Keratinocyte (primary cell): ENCODE results near the gene XPO4.
"Not testable (repeated sequence)": the region's sequence is repeated elsewhere in the genome, so short reads cannot be mapped to it uniquely, and the experiment has no call there.

Experiments used
- EZH2 ChIP-seq: IDR thresholded peaks from one replicate; pipeline ENCODE4 v1.6.1; 2012; ENCODE audit warnings: inconsistent platforms, mild to moderate bottlenecking, low read length, moderate library complexity
- TF ChIP-seq, protein P1 (sequence below), 3 experiments: IDR thresholded peaks in 1 of 3; conservative IDR thresholded peaks in 1 of 3; optimal IDR thresholded peaks in 1 of 3; 2 replicates in 2 of 3; 3 replicates in 1 of 3; pipeline versions ENCODE3 to v1.5.1; 2011; ENCODE audit warnings: low read length in 3 of 3, mild to moderate bottlenecking in 3 of 3, moderate library complexity in 2 of 3, control low read depth in 1 of 3, inconsistent platforms in 1 of 3; ENCODE audit not compliant: insufficient read depth in 2 of 3; ENCODE audit errors: extremely low read depth in 1 of 3

DNA sequence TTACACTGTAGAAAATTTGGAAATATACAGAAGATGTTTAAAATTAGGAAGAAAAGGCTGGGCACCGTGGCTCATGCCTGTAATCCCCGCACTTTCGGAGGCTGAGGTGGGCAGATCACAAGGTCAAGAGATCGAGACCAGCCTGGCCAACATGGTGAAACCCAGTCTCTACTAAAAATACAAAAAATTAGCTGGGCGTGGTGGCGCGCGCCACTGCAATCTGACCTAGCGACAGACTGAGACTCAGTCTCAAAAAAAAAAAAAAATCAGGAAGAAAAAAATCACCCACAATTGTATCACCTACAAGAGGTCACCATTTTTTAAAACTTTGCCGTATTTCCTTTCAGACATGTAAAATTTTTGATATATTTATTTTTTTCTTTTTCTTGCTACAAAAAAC lies 38.0 kb upstream of the XPO4 start:
- TF ChIP-seq, protein P1, sequence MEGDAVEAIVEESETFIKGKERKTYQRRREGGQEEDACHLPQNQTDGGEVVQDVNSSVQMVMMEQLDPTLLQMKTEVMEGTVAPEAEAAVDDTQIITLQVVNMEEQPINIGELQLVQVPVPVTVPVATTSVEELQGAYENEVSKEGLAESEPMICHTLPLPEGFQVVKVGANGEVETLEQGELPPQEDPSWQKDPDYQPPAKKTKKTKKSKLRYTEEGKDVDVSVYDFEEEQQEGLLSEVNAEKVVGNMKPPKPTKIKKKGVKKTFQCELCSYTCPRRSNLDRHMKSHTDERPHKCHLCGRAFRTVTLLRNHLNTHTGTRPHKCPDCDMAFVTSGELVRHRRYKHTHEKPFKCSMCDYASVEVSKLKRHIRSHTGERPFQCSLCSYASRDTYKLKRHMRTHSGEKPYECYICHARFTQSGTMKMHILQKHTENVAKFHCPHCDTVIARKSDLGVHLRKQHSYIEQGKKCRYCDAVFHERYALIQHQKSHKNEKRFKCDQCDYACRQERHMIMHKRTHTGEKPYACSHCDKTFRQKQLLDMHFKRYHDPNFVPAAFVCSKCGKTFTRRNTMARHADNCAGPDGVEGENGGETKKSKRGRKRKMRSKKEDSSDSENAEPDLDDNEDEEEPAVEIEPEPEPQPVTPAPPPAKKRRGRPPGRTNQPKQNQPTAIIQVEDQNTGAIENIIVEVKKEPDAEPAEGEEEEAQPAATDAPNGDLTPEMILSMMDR (optimal IDR thresholded peaks at IDR 0.05 in 1 of 3, IDR thresholded peaks at IDR 0.05 in 1 of 3, conservative IDR thresholded peaks at IDR 0.05 in 1 of 3; ENCODE audit: extremely low read depth in 1 of 3, insufficient read depth in 2 of 3, low read length in 3 of 3), result not testable (repeated sequence)
- TF ChIP-seq EZH2, result not testable (repeated sequence)
